ENCODE results near the gene SND1.

The SND1 gene

GRCh38 chr7:127758845-127759244 is 106.9 kb downstream of the SND1 start:
- DNase-seq (ENCODE audit: low spot score): no peak
- TF ChIP-seq, protein P1, sequence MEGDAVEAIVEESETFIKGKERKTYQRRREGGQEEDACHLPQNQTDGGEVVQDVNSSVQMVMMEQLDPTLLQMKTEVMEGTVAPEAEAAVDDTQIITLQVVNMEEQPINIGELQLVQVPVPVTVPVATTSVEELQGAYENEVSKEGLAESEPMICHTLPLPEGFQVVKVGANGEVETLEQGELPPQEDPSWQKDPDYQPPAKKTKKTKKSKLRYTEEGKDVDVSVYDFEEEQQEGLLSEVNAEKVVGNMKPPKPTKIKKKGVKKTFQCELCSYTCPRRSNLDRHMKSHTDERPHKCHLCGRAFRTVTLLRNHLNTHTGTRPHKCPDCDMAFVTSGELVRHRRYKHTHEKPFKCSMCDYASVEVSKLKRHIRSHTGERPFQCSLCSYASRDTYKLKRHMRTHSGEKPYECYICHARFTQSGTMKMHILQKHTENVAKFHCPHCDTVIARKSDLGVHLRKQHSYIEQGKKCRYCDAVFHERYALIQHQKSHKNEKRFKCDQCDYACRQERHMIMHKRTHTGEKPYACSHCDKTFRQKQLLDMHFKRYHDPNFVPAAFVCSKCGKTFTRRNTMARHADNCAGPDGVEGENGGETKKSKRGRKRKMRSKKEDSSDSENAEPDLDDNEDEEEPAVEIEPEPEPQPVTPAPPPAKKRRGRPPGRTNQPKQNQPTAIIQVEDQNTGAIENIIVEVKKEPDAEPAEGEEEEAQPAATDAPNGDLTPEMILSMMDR (IDR thresholded peaks at IDR 0.05; ENCODE audit: extremely low read depth, missing control alignments): no peak

DNA sequence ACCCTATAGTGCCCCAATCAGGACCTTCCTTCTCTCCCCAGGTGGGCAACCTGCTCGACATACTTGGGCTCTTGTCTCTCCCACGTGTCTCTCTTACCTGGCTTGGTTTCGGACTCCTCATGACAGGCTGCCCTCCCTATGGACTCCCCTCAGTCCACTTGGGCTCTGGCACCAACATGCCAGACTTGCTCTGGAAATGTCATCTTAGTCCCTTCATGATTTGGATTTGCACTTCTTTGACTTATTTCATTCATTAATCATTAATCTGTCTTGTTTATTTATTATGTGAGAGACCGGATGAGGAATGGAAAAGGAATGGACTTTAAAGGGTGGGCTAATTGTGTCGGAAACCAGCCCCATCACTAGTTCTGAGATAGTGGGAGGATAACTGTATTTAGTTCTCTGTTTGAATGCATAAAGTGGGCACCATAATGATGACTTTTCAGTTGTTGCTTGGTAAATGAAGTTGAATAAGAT is 108.0 kb downstream of the SND1 start:
- DNase-seq (ENCODE audit: low spot score): no peak
- TF ChIP-seq, protein P1 (IDR thresholded peaks at IDR 0.05; ENCODE audit: extremely low read depth, missing control alignments): no peak

- TF ChIP-seq, protein P1 (IDR thresholded peaks at IDR 0.05; ENCODE audit: extremely low read depth, missing control alignments): no peak
- no peak for DNase-seq (ENCODE audit: low spot score)
Observed at GRCh38 chr7:127760436-127761031, 108.5 kb downstream of the SND1 start.

- TF ChIP-seq, protein P1 (IDR thresholded peaks at IDR 0.05; ENCODE audit: extremely low read depth, missing control alignments): no peak
- no peak for DNase-seq (ENCODE audit: low spot score)
Observed at GRCh38 chr7:127761196-127761595, 109.2 kb downstream of the SND1 start.

- TF ChIP-seq, protein P1 (IDR thresholded peaks at IDR 0.05; ENCODE audit: extremely low read depth, missing control alignments): no peak
- DNase-seq (ENCODE audit: low spot score): no peak
Observed at GRCh38 chr7:127764681-127765080, 112.7 kb downstream of the SND1 start.

DNA sequence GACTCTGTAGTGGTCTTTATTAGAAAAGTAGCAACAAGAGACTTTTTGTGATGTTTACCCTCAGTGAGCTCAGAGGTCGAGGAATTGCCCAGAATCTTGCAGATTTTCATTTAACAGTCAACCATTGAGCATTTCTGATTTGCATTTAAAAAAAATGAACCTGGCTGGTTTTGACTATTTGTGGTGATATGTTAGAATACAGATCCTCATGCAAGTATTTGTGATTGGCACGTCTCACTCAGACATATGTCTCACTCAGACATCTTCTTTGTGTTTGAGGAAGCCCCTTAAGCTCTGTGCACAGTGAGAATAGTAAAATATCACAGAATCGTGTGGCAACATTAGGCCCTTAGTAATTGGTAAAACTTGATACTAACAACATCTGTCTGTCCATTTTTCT is 113.2 kb downstream of the SND1 start:
- no peak for DNase-seq (ENCODE audit: low spot score)
- TF ChIP-seq, protein P1 (IDR thresholded peaks at IDR 0.05; ENCODE audit: extremely low read depth, missing control alignments): no peak

GRCh38 chr7:127766831-127767459 is 115.0 kb downstream of the SND1 start:
- TF ChIP-seq, protein P1 (IDR thresholded peaks at IDR 0.05; ENCODE audit: extremely low read depth, missing control alignments): no peak

More at GRCh38 chr7:127766831-127767459, 115.0 kb downstream of the SND1 start:
- no peak for DNase-seq (ENCODE audit: low spot score)

Measured in GM20000 (cell line).